CD4-positive, alpha-beta T cell treated with Interleukin-2 at 100 ng/mL for 4 hours (primary cell): ENCODE data around the gene DUS1L.
A peak's percentile ranks its signal among the peaks of the same experiment; 100 is the strongest.
"Not testable (repeated sequence)": the region's sequence is repeated elsewhere in the genome, so short reads cannot be mapped to it uniquely, and the experiment has no call there.

Source experiments
- DNase-seq: peaks from one replicate; pipeline ENCODE4 v3.0.0-alpha.2; 2020; ENCODE audit warnings: low spot score

DUS1L gene

GRCh38 chr17:82039695-82040299 is 25.8 kb downstream of the DUS1L start:
- no peak for DNase-seq

DNA sequence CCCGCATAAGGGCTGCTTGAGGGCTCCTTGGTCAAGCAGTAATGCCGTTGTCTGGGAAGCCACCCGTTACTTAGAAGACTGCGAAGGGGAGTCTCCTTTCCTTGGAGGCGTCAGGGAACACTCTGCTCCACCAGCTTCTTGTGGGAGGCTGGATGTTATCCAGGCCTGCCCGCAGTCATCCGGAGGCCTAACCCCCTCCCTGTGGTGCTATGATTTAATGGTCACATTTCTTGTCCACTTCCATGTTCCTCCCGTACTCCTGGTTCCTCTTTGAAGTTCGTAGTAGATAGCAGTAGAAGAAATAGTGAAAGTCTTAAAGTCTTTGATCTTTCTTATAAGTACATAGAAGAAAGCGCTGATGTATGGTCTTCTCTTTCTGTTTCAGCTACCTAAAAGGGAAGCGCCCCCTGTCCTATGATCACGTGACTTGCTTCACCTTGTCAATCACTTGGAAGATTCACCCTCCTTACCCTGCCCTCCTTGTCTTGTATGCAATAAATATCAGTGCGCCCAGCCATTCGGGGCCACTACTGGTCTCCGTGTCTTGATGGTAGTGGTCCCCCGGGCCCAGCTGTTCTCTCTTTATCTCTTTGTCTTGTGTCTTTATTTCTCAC is 26.7 kb downstream of the DUS1L start:
- not testable (repeated sequence) for DNase-seq

DNA sequence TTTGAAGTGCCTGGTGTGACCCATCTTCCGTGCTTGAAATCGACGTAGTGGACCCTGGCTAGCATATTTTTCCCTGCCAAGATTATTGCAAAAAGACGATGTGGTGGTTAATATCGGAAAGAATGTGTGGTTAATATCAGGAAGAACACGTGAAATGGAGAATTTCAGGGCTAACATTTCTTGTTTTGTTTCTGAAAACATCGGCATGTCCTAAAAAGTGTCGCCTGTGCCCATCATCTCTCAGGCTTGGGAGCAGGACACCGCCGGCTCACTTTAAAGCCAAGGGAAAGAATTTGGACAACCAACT is 27.8 kb downstream of the DUS1L start:
- DNase-seq: no peak

DNA sequence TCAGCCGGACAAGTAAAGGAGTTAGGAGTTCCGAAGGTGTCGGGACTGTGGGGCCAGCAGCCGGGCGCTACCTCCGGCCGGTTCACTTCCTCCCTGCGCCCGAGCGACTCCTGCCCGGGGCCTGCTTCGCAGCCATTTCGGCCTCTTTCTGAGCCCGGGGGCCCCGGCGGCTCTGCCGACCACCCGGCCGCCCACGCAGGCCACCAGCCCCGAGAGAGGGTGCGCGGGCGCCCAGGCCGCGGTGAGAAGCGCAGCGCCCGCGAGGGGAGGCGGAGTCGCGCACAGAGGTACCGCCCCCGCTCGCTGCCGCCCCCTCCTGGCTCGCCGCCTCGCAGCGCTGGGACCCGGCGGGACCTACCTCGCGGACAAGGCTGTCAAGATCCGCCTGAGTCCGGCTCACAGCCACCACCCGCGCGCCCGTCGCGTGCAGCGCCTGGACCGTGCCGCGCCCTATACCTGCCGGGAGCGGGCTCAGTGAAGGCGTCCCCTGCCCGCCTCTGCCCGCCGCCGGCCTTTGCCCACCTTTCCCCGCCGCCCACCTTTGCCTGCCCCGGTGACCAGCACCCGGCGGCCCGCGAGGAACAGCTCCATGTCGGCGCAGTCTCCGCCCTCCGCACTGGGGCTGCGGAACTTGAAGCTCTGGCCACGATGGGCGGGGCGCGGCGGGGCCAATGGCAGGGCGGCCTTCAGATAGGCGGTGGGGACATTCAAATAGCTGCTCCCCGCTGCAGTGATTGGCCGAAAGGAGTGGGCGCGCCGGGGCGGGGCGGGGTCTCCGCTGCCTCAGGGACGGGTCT is 28.3 kb downstream of the DUS1L start, which contains the start of gene DCXR:
Gene DCXR (minus strand): TSS at position 606 of the 797 bp plus-strand sequence. CDS start 15 bp downstream, at position 591.
- DNase-seq: peak; percentile 96

- no peak for DNase-seq
These were observed 28.9 kb downstream of the DUS1L start for GRCh38 chr17:82036634-82037091.

DNA sequence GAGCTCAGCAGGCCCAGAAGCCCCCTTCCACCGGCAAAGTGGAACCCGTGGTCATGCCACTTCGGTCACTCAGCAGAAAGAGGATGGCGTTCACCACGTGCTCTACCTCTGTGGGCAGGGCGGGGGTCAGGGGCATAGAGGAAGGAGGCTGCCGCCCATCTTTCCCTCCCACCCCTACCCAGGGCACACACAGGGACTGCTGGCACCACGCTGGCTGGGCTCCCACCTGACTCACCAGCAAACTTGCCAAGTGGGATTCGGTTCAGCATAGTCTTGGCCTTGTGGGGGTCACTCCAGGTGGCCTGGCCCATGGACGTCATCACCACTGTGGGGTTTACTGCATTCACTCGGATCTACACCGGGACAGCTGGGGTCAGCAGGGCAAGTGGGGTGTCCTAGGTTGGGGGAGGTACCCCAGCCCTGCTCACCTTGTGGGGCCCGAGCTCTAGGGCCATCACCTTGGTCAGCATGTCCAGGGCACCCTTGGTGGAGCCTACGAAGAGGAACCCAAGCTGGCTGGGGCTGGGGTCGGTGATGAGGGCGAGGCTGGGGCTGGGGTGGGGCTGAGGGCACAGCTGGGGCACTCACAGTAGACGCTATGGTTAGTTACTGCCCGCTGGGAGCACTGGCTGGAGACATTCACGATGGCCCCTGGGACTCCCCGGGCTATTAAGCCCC is 29.5 kb downstream of the DUS1L start:
- no peak for DNase-seq

DNA sequence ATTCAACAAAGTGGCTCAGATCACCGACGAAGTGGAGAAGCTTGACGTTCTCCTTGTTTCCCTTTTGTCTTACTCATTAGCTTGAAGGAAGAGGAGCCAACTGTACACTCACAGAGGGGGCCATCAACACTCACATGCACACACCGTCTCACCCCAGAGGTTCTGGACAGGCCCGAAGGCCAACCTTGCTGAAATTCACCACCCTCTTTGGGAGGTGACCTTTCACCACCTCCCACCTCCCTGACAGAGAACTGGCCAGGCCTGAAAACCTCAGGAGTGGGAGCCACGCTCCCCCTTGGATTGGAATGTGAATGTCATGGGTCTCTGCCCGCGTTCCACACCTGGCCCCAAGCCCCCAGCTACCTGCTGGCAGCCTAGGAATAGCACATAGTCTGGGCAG is 30.1 kb downstream of the DUS1L start:
- DNase-seq: no peak

- DNase-seq: no peak
These were observed 31.1 kb downstream of the DUS1L start for GRCh38 chr17:82034371-82035011.

DNA sequence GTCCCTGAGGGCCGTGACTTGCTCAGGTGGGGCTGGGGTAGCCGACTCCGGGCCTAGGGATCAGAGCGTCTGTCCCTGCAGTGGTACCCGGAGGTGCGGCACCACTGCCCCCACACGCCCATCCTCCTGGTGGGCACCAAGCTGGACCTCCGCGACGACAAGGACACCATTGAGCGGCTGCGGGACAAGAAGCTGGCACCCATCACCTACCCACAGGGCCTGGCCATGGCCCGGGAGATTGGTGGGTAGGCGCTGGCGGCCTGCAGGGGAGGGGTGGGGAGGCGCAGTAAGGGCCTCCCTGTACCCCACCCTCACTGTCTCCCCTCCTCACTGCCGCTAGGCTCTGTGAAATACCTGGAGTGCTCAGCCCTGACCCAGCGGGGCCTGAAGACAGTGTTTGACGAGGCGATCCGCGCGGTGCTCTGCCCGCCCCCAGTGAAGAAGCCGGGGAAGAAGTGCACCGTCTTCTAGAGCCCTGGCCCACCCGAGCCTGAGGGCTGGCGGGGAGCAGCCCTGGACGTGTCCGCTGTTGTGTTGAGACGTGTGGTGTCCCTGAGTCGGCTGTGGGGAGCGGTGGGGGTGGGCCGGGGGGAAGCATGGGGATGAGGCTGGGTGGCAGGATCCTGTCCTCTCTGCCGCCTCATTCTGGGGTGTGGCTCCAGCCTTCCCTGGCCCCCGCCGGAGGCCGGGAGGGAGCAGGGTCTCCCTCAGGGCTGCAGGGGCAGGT is 32.1 kb downstream of the DUS1L start:
- DNase-seq: no peak

- peak; percentile 18 for DNase-seq
These were observed 33.5 kb downstream of the DUS1L start for GRCh38 chr17:82031885-82032627.

GRCh38 chr17:82031303-82031884 is 34.2 kb downstream of the DUS1L start, which contains the start of gene RAC3:
TSS of gene RAC3 (plus strand) at chr17:82031678. CDS start at chr17:82031762, 84 bp downstream.
- no peak for DNase-seq

DNA sequence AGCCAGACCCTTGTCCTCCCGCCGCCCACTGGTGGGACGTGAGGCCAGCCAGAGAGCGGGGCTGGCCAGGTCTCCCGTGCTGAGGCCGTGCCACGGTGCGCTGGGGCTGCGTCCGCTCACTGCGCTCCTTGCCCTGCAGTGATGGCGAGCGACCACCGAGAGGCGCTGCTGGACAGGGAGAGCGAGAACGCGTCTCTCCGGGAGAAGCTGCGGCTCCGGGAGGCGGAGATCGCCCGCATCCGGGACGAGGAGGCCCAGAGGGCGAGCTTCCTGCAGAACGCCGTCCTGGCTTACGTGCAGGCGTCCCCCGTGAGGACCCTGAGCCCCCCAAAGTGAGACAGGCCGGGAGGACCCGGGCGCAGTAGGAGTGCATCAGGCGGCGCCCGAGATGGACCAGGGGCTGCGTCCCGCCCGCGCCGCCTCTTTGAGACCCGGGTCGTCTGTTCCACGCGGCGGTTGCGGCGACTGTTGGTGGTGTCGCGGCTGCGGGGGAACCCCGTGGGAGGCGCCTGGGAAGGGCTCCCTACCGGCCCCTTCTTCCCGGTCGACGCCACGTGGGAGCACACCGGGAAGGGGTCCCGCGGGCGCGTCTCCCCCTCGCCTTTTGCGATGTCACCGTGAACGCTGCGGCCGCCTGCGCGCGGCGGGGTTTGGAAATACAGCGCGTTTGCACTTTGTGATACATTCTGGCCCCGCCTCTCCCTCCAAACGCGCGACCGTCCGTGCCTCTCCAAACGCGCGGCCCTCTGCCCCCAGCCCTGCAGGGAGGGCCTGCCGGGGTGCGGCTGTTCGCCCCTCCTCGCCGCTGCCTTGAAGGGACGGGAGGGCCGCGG is 34.9 kb downstream of the DUS1L start:
- DNase-seq: peak; percentile 84

- no peak for DNase-seq
These were observed 35.6 kb downstream of the DUS1L start for GRCh38 chr17:82029990-82030469.

GRCh38 chr17:82029391-82029790 is 36.2 kb downstream of the DUS1L start:
- no peak for DNase-seq

DNA sequence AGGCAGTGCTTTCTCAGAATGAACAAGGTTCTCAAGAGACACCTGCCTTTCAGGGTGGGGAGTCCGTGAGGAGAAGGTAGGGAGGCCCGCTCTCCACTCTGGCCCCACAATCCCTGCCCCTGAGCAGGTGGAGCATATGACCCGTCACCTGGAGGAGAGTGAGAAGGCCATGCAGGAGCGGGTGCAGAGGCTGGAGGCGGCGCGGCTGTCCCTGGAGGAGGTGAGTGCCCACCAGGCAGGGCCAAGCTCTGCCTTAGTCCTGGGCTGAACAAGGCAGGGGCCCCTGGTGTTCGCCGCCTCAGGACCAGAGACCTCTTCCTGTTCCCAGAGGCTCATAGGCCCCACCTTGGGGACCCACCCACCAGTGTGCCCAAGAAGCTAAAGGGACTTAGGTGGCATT is 36.6 kb downstream of the DUS1L start:
- DNase-seq: no peak

DNA sequence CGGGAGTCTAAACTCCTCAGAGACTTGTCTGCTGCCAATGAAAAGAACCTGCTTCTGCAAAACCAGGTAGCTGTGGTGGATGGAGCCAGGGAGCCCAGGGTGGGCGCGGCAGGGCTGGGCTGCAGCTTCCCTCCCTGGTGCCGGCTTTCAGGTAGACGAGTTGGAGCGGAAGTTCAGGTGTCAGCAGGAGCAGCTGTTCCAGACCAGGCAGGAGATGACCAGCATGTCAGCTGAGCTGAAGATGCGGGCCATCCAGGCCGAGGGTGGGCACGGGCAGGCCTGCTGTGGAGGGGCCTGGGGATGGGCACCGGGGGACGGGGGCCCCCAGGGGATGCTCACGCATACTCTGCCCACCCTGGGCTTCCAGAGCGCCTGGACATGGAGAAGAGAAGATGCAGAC is 37.4 kb downstream of the DUS1L start:
- DNase-seq: no peak

DNA sequence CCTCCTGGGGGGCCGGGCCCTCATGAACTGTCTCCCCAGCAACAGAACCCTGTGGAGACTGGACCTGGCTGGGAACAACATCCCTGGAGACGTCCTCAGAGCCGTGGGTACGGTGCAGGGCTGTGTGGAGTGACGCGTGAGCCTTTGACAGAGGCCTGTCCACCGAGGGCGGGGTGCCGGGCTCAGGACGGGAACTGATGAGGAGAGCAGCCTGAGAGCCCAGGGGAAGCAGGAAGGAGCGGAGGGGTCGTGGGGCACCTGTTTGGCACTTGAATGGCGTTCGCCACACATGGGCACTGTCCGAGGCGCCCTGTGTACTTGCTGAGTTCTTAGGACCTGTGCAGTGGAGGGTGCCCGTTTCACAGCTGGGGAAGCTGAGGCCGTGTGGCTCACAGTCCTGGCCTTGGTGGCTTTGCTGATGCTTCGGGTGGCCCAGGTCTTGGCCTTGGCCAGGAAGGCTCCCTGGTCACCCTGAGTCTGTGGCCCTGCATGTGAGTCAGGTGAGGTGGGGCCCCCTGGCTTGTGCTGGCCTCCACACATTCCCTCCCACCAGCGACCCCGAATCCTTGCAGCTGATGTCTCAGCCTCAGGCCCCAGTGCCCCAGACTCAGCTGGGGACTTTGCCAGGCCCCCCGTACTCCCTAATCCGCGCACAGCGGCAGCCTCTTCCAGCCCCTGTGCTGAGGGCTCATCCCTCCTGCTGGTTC is 40.0 kb downstream of the DUS1L start:
- no peak for DNase-seq

- no peak for DNase-seq
These were observed 40.7 kb downstream of the DUS1L start for GRCh38 chr17:82024859-82025258.
